ENCODE measurements around the gene RTKN. TPM values are rescaled to one million over a fixed set of nuclear protein-coding genes. Genes with fewer than 3 reads are reported as not detected.

RTKN gene
- total and polyA plus RNA-seq, 9 of the 15 experiments (the other 6 are each of a cell fraction or from before 2014, with no cell fraction given): 0.14 to 6.9 (median 3.6) TPM

DNA sequence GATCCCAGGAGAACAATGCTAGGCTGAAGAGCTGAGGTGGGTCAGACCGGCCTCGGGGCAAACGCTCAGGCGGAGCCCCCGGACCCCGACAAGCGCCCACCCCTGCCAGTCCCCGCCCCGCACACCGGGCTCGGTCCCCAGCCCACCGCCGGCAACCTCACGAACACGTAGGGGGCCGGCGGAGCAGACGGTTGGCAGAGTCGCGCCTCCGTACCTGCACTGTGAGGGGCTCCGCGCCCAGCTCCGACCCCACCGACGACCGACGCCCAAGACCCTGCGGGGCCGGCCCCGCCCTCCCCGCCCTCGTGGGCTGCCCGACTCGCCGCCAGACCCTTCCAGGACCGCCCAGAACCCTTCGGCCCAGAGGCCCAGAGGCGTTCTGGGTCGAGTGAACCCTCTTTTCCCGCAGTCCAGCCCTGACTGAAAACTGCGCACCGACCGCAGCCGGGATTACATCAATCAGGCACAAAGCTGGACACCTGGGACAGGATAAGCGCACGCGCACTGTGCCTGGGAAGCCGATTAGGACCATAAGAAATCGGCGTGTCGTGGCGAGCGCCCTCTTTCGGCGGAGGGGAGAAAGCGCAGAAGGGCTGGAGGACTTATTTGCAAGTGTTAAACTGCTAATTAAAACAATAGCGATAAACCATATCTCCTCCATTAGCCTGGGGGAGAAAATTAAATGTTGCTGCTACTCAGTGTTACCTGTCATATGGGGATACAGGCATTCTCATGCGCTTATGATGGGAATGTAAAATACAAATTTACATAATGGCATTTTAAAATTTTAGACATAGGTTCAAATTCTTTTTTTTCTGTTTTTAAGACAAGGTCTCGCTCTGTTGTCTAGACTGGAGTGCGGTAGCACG, 49.9 kb downstream of the RTKN start (continued):
- no peak for TF ChIP-seq ETV1 (tag; conservative IDR thresholded peaks at IDR 0.05; ENCODE audit: low read depth)
- no peak for TF ChIP-seq ATF1 (CRISPR knock-in tag; IDR thresholded peaks at IDR 0.05)
- TF ChIP-seq ATF1 (tag; IDR thresholded peaks at IDR 0.05): peak; percentile 55
- TF ChIP-seq CC2D1A (IDR thresholded peaks at IDR 0.05): 0 out of 2 replicates have a peak, but pooled peaks have one; percentile 33
- peak; percentile 38; the same call in 1 of the 2 replicates for TF ChIP-seq L3MBTL2 (IDR thresholded peaks at IDR 0.05)
- TF ChIP-seq HDGF (IDR thresholded peaks at IDR 0.05): peak; percentile 53; the same call in 1 of the 2 replicates
- TF ChIP-seq MTA3 (IDR thresholded peaks at IDR 0.05; ENCODE audit: borderline replicate concordance): peak; percentile 81; the same call in 1 of the 2 replicates
- TF ChIP-seq LCOR (CRISPR knock-in tag; IDR thresholded peaks at IDR 0.05): peak; percentile 86
- no peak for TF ChIP-seq BRF1 (IDR thresholded peaks at IDR 0.05; ENCODE audit: borderline replicate concordance, extremely low read depth, insufficient read length)
- TF ChIP-seq, protein P1, sequence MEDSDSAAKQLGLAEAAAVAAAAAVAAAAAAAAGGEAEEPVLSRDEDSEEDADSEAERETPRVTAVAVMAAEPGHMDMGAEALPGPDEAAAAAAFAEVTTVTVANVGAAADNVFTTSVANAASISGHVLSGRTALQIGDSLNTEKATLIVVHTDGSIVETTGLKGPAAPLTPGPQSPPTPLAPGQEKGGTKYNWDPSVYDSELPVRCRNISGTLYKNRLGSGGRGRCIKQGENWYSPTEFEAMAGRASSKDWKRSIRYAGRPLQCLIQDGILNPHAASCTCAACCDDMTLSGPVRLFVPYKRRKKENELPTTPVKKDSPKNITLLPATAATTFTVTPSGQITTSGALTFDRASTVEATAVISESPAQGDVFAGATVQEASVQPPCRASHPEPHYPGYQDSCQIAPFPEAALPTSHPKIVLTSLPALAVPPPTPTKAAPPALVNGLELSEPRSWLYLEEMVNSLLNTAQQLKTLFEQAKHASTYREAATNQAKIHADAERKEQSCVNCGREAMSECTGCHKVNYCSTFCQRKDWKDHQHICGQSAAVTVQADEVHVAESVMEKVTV (CRISPR knock-in tag; IDR thresholded peaks at IDR 0.05): peak; percentile 51; the same call in 1 of the 2 replicates
- TF ChIP-seq ZNF551 (CRISPR knock-in tag; IDR thresholded peaks at IDR 0.05): no peak
- no peak for TF ChIP-seq ZNF280B (CRISPR knock-in tag; IDR thresholded peaks at IDR 0.05)
- TF ChIP-seq KAT7 (CRISPR knock-in tag; IDR thresholded peaks at IDR 0.05; ENCODE audit: borderline replicate concordance): peak; percentile 44; the same call in 1 of the 2 replicates
- no peak for TF ChIP-seq MLX (CRISPR knock-in tag; conservative IDR thresholded peaks at IDR 0.05)
- TF ChIP-seq CBX3 (IDR thresholded peaks at IDR 0.05; ENCODE audit: borderline replicate concordance in 1 of 2, low read length in 2 of 2): 0 out of 3 replicates have a peak, but pooled peaks of 1 of the 2 experiments have one; percentile 17
- TF ChIP-seq TBL1XR1 (IDR thresholded peaks at IDR 0.05; ENCODE audit: low read length in 2 of 2): 0 out of 4 replicates have a peak, but pooled peaks of 1 of the 2 experiments have one; percentile 34
- TF ChIP-seq CCAR2 (IDR thresholded peaks at IDR 0.05; ENCODE audit: low read depth, low read length): no peak
- TF ChIP-seq KAT2B (IDR thresholded peaks at IDR 0.05; ENCODE audit: low read depth, low read length): no peak
- TF ChIP-seq MTA1 (IDR thresholded peaks at IDR 0.05; ENCODE audit: borderline replicate concordance): peak; percentile 83
- peak; percentile 63; the same call in 1 of the 2 replicates for TF ChIP-seq JUND (IDR thresholded peaks at IDR 0.05; ENCODE audit: borderline replicate concordance, low read depth, low read length)
- TF ChIP-seq JUND (tag; IDR thresholded peaks at IDR 0.05; ENCODE audit: borderline replicate concordance, low read depth, low read length): peak; percentile 28; the same call in 1 of the 3 replicates
- TF ChIP-seq ERF (CRISPR knock-in tag; IDR thresholded peaks at IDR 0.05): 0 out of 2 replicates have a peak, but pooled peaks have one; percentile 34
- no peak for TF ChIP-seq NELFE (IDR thresholded peaks at IDR 0.05; ENCODE audit: insufficient read depth, insufficient read length)
- TF ChIP-seq ZNF79 (CRISPR knock-in tag; IDR thresholded peaks at IDR 0.05; ENCODE audit: low read depth): no peak

Measured in K562 (cell line).